Activated gamma-delta T cell treated with anti-CD3 and anti-CD28 coated beads, Interleukin-2, amount 50 U/mL, for 16 hours (primary cell): ENCODE measurements around the gene FNDC8.
"Not testable (repeated sequence)": the region's sequence is repeated elsewhere in the genome, so short reads cannot be mapped to it uniquely, and the experiment has no call there.

Experiments
- DNase-seq: peaks from one replicate; pipeline ENCODE4 v3.0.0-alpha.2; 2020; ENCODE audit warnings: low read depth

Gene FNDC8

GRCh38 chr17:35121315-35121714 lies at the start of gene FNDC8:
Gene FNDC8, plus strand, starts transcription at chr17:35121615. Its CDS starts 79 bp downstream, at chr17:35121694.
- DNase-seq = no peak

GRCh38 chr17:35073183-35073790 lies 48.1 kb upstream of the FNDC8 start:
- no peak for DNase-seq

- DNase-seq = no peak
Measured at GRCh38 chr17:35073991-35074627, 47.3 kb upstream of the FNDC8 start.

- no peak for DNase-seq
Measured at GRCh38 chr17:35074711-35075707, 46.4 kb upstream of the FNDC8 start.

- DNase-seq = no peak
Measured at GRCh38 chr17:35076874-35077273, 44.5 kb upstream of the FNDC8 start.

GRCh38 chr17:35079547-35080423 lies 41.6 kb upstream of the FNDC8 start:
- no peak for DNase-seq

GRCh38 chr17:35080536-35080935 lies 40.9 kb upstream of the FNDC8 start:
- DNase-seq = no peak

- no peak for DNase-seq
Measured at GRCh38 chr17:35081638-35082037, 39.8 kb upstream of the FNDC8 start.

- no peak for DNase-seq
Measured at GRCh38 chr17:35082073-35082657, 39.2 kb upstream of the FNDC8 start.

GRCh38 chr17:35083071-35083470 lies 38.3 kb upstream of the FNDC8 start:
- DNase-seq = no peak

- no peak for DNase-seq
Measured at GRCh38 chr17:35084987-35085386, 36.4 kb upstream of the FNDC8 start.

GRCh38 chr17:35086164-35086563 lies 35.3 kb upstream of the FNDC8 start:
- DNase-seq = no peak

GRCh38 chr17:35086931-35087573 lies 34.4 kb upstream of the FNDC8 start:
- no peak for DNase-seq

GRCh38 chr17:35087731-35088355 lies 33.6 kb upstream of the FNDC8 start:
- DNase-seq = no peak

- no peak for DNase-seq
Measured at GRCh38 chr17:35088356-35088880, 33.0 kb upstream of the FNDC8 start.

- peak; percentile 86 for DNase-seq
Measured at GRCh38 chr17:35088881-35089585, 32.4 kb upstream of the FNDC8 start.

GRCh38 chr17:35089586-35090296 lies 31.7 kb upstream of the FNDC8 start:
- DNase-seq = no peak

GRCh38 chr17:35090707-35091106 lies 30.7 kb upstream of the FNDC8 start:
- not testable (repeated sequence) for DNase-seq

- no peak for DNase-seq
Measured at GRCh38 chr17:35094902-35095301, 26.5 kb upstream of the FNDC8 start.
